ENCODE data around the gene RHAG. TPM values are rescaled to one million over a fixed set of nuclear protein-coding genes. Genes with fewer than 3 reads are reported as not detected.
"Not testable (repeated sequence)": the region's sequence is repeated elsewhere in the genome, so short reads cannot be mapped to it uniquely, and the experiment has no call there.

The RHAG gene
- total RNA-seq, 1 experiment from 2014 or later, result not detected

DNA sequence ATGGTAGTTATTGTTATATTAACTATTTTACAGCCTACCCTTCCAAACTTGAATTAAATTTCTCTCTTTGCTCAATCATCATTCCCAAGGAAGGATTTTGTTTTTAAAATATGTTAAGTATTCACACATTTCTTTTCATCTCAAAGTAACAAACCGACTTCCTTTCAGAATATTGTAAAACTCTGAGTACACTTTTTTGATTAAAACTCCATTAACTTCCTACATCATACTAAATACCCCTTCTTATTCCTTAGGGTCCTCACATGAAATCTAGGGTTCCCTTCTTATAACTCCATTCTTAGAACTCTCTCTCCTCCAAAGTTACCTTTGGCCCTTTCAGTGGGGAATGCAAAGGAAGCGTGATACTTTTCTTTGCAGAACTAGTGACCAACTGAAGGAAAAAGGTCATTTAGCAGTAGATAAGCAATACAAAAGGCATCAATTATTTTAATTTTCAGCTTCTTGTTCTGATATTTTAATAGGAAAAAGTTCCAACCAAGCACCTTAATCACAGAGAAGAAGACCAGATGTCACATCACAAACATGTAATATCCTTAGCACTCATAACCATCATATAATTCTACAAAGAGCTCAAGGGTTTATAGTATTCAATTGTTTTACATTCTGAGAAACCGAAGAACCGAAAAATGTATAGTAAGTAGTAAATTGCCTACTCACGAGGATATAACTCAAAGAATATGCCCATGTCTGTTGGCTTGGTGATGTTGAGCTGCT, 494 bp downstream of the RHAG start:
- DNase-seq (ENCODE audit: low read depth), result no peak

DNA sequence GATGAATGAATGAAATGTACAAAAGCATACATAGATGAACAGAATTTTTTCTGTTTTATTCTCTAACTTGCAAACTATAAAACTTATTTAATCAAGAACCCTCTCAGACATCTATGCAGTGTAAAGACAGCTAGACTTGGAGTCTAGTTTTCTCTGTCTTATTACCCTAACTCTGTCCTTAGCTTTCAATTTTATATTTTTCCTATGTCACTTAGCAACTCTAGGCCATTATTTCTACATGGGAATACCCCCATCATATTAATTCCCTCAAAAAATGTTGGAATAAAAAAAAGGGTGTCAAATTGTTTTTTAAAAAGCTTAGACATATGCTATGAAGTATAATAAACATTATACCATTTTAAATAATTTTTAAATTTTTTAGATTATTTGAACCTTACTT, 1.2 kb downstream of the RHAG start:
- no peak for DNase-seq (ENCODE audit: low read depth)

GRCh38 chr6:49634836-49635218, 1.8 kb downstream of the RHAG start:
- DNase-seq (ENCODE audit: low read depth), result no peak

DNA sequence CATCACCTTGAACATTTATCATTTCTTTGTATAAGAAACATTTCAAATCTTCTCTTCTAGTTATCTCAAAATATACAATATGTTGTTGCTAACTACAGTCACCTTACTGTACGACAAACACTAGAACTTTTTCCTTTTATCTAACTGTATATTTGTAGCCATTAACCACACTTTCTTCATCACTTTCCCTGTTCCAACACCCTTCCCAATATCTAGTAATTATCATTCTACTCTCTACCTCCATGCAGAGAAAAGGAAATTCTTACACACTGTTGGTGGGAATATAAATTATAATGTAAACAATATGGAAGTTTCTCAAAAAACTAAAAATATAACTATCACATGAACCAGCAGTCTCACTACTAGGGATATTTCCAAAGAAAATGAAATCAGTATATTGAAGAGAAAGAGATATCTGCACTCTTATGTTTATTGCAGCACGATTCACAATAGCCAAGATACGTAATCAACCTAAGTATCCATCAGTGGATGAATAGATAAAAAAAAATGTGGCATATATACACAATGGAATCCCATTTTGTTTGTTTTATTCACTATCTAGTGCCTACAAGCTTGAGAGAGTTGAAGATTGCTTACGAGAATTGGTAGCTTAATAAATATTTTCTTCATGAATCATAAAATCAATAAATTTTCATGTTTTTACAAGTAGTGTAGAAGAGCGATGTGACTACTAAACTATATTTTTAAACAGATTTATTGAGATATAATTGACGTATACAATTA, 2.4 kb downstream of the RHAG start:
- DNase-seq (ENCODE audit: low read depth), result no peak

DNA sequence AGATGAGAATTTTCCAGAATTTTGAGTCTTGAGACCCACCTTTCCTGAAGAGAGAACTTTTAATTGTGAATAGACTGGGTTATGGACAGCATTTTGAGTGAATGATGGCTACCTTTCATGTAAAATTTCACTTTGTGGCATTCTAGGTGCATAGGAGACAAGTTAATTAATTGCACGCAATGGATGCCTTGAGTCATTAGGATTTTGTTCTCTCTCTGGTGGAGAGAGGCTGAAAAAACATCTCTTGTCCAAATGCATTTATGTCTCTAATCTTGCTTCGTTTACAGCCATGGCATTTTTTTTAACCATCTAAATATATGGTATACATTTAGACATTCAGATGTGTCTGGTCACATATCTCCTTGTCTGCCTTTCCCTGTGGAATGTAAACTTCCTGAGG, 3.1 kb downstream of the RHAG start:
- no peak for DNase-seq (ENCODE audit: low read depth)

DNA sequence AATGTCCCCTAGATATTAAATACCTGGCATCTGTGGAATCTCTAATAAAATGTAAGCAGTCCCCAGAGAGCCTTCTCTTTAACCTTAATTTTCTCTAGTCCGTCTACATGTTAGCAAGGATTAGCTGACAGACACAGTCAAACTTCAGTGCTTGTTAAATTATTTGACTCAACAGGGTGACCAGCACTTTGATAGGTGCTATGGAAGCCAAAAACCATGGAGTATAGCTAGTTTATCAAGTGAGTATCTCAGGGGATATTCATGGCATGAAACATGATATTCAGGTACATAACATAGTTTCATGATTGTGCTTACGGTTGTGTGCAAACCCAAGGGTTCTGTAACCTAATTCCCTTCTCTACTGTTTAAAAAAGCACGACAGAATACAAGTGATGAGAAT, 3.9 kb downstream of the RHAG start:
- no peak for DNase-seq (ENCODE audit: low read depth)

- not testable (repeated sequence) for DNase-seq (ENCODE audit: low read depth)
Observed at GRCh38 chr6:49629485-49630088, 7.1 kb downstream of the RHAG start.

DNA sequence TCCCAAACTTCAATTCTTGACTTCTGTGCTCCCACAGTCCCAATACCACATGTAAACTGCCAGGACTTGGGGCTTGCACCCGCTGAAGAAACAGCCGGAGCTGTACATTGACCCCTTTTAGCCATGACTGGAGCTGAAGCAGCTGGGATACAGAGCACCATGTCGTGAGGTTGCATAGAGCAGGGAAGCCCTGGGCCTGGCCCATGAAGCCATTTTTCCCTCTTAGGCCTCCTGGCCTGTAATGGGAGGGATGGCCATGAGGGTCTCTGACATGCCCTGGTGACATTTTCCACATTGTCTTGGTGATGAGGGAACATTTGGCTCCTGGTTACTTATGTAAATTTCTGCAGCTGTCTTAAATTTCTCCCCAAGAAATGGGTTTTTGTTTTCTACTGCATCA, 9.8 kb downstream of the RHAG start:
- DNase-seq (ENCODE audit: low read depth), result no peak

- DNase-seq (ENCODE audit: low read depth), result no peak
Observed at GRCh38 chr6:49618257-49618656, 18.4 kb downstream of the RHAG start.

GRCh38 chr6:49614144-49614543, 22.5 kb downstream of the RHAG start:
- not testable (repeated sequence) for DNase-seq (ENCODE audit: low read depth)

- DNase-seq (ENCODE audit: low read depth), result no peak
Observed at GRCh38 chr6:49609285-49609684, 27.4 kb downstream of the RHAG start.

- DNase-seq (ENCODE audit: low read depth), result not testable (repeated sequence)
Observed at GRCh38 chr6:49608275-49608674, 28.4 kb downstream of the RHAG start.

DNA sequence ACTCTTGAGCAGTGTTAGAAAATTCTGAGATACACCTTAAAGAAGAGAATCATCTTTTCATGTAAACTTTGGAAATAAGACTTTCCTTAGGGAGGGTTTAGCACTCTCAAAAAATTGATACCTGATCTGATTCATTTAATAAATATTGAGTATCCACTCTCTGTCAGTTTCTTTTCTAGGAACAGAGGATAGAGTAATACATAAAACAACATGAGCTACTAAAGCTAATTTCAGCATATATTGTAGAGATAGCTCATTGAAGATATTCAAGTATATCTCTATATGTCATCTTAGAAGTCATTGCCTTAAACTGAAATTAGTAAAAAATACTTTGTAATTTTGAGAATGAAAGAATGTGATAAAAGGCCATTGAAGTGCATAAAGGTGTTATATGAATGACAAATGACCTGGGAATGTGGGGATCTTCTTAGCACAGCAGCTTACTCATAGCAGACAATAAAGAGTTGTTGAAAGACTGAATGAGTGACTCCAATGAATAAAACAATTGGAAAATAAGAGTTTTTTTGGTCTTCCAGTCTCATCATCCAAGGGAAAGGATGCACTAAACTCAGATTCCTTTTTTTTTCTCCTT, 29.2 kb downstream of the RHAG start:
- DNase-seq (ENCODE audit: low read depth), result no peak

DNA sequence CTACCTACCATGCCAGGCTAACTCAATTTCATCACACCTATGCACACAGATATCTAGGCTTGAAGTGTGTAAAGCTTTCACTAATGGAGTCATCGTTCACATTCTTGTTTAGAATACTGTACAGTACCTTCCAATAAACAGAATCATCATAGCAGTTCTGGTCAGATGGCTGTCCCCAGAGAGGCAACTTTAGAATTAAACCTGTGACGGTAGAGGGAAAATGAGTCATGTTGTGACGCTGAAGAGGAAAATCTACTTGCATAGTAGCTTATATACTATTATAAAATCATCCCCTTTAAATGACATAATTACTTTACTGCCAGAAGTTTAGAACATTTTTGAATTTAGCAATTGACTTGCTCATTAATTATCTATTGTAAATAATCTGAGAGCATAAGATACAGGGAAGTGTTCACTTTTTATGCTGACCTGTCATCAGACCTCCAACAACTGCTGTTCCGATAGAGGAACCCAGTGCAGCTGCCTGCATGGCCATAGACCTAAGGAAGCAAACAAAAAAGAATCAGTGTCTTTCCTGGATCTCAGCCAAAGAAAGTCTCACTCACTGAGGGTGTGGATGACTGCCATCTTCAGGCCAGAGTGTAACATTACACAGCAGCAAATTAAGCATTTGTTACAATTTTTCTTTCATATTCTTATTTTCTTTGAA, 29.8 kb downstream of the RHAG start:
- DNase-seq (ENCODE audit: low read depth), result peak; percentile 93

- not testable (repeated sequence) for DNase-seq (ENCODE audit: low read depth)
Observed at GRCh38 chr6:49604080-49604479, 32.6 kb downstream of the RHAG start.

DNA sequence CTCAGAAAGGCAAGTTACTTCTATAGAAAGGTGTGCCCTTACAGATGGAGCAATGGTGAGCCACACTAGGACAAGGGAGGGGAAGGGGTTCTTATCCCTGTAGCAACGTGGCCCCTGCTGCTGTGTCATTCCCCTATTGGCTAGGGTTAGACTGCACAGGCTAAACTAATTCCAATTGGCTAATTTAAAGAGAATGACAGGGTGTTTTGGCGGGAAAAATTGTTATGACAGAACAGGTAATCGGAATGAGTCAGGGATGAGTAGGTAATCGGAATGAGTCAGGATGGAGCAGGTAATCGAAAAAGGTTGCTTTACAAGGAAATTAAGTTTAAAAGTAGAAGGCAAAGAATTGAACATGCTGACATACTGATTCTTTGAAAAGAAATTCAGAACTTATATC, 49.4 kb downstream of the RHAG start:
- DNase-seq (ENCODE audit: low read depth), result not testable (repeated sequence)

- no peak for DNase-seq (ENCODE audit: low read depth)
Observed at GRCh38 chr6:49582529-49582928, 54.1 kb downstream of the RHAG start.

DNA sequence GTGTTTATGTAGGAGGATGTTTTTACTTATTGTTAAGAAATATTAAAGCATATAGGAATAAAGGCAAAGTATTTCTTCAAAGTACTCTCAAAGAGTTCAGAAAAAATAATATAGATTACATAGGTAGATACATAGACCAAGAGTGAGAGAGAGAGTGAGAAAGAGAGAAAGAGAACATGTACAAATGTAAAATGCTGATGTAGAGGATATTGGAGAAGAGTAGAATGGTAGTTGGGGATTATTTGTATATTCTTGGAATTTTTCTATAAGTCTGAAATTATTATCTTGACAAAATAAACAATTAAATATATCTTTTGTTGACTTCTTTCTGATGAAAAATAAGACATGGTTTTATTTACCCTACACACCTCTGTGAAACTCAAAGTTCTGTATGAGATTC, 57.0 kb downstream of the RHAG start:
- DNase-seq (ENCODE audit: low read depth), result no peak

DNA sequence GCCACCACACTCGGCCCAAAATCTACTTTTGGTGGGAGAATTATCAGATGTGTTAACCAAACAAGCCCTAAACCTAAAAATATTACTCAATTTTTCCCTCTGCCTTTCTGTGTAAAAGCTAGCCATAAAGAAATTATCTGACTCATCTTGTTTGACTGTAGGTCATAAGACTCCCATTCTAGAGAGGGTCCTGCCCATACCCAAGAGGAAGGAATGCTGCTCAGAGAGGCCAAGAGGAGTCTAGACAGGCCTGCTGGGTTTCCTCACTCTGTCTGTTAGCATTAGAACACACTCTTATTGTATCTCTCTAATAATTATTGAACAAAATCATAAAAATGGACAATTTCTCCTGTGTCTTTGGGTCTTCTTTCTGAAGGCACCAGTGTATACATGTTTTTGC, 60.0 kb downstream of the RHAG start:
- no peak for DNase-seq (ENCODE audit: low read depth)

GRCh38 chr6:49570474-49571079, 66.1 kb downstream of the RHAG start:
- peak; percentile 81 for DNase-seq (ENCODE audit: low read depth)

- no peak for DNase-seq (ENCODE audit: low read depth)
Observed at GRCh38 chr6:49565855-49566254, 70.8 kb downstream of the RHAG start.

Measured in LHCN-M2 (cell line).